Smooth muscle cell (in vitro differentiated cells): Measurements from ENCODE around the gene HMSD. TPM values are rescaled to one million over a fixed set of nuclear protein-coding genes. Genes with fewer than 3 reads are reported as not detected.

Source experiments
- DNase-seq: peaks from one replicate; lab custom pipeline; 2025; ENCODE audit not compliant: unreplicated experiment; lab: John Stamatoyannopoulos, UW
- H2AFZ ChIP-seq: fragments of 200-600 bp; sonication (generic); 2 replicates; pipeline ENCODE4 v1.6.0; 2016; ENCODE audit warnings: antibody characterized with exemption, low read depth, mild to moderate bottlenecking
- H3F3A ChIP-seq: fragments of 200-600 bp; sonication (generic); 2 replicates; pipeline ENCODE4 v1.6.0; 2017; ENCODE audit warnings: antibody characterized with exemption, low read depth
- H3K27ac ChIP-seq: fragments of 200-600 bp; sonication (generic); 2 replicates; pipeline ENCODE4 v1.5.1; 2016; ENCODE audit warnings: low read depth, mild to moderate bottlenecking
- H3K27me3 ChIP-seq: fragments of 200-600 bp; sonication (generic); 2 replicates; pipeline ENCODE4 v1.6.1; 2016; ENCODE audit warnings: low read depth, mild to moderate bottlenecking
- H3K36me3 ChIP-seq: fragments of 200-600 bp; sonication (generic); 2 replicates; pipeline ENCODE4 v1.5.1; 2016; ENCODE audit warnings: low read depth
- H3K4me1 ChIP-seq: fragments of 200-600 bp; sonication (generic); 2 replicates; pipeline ENCODE4 v1.5.1; 2016; ENCODE audit warnings: low read depth
- H3K4me2 ChIP-seq: fragments of 200-600 bp; sonication (generic); 2 replicates; pipeline ENCODE4 v1.6.0; 2016; ENCODE audit warnings: mild to moderate bottlenecking
- H3K4me3 ChIP-seq: fragments of 200-600 bp; sonication (generic); 2 replicates; pipeline ENCODE4 v1.5.1; 2016; ENCODE audit warnings: mild to moderate bottlenecking
- H3K79me2 ChIP-seq: fragments of 200-600 bp; sonication (generic); 2 replicates; pipeline ENCODE4 v1.6.0; 2016; ENCODE audit warnings: low read depth, mild to moderate bottlenecking
- H3K9ac ChIP-seq: fragments of 200-600 bp; sonication (generic); 2 replicates; pipeline ENCODE4 v1.6.0; 2016; ENCODE audit warnings: low read depth
- H3K9me3 ChIP-seq: fragments of 200-600 bp; sonication (generic); replicated peaks from 2 replicates; pipeline ENCODE4 v1.5.1; 2016; ENCODE audit warnings: low read depth
- H4K20me1 ChIP-seq: fragments of 200-600 bp; sonication (generic); 2 replicates; pipeline ENCODE4 v1.6.0; 2016; ENCODE audit warnings: low read depth
- WGBS: methylation state at CpG from one replicate; pipeline ENCODE4 v1.1.7; 2016; ENCODE audit warnings: low lambda C conversion rate; 5-methylcytosine and 5-hydroxymethylcytosine counted together
- polyA plus RNA-seq: library from polyadenylated mRNA; unstranded; fragments of >200 nt; fragmentation: Nextera tagmentation; extraction: Ambion mirVana; gene quantifications from 2 replicates; pipeline ENCODE4 v1.2.1, GENCODE V29; 2016
- total RNA-seq: library from RNA; depleted of rRNA; stranded (reverse); fragments of >200 nt; gene quantifications from 2 replicates; pipeline ENCODE4 v1.2.3, GENCODE V29; 2014
- TF ChIP-seq, protein P1 (sequence below): fragments of 200-600 bp; sonication (generic); IDR thresholded peaks from 2 replicates; pipeline ENCODE4 v1.5.1; 2017; ENCODE audit warnings: borderline replicate concordance, mild to moderate bottlenecking, antibody characterized with exemption; ENCODE audit not compliant: insufficient read depth, poor library complexity, severe bottlenecking

HMSD gene
- total and polyA plus RNA-seq, 2 experiments from 2014 or later = 0.26 TPM; not detected in 1

- H3K4me1 ChIP-seq = no peaks in the 10 kb centered on the region
- H3K9me3 ChIP-seq = no peaks in the 10 kb centered on the region
- TF ChIP-seq, protein P1, sequence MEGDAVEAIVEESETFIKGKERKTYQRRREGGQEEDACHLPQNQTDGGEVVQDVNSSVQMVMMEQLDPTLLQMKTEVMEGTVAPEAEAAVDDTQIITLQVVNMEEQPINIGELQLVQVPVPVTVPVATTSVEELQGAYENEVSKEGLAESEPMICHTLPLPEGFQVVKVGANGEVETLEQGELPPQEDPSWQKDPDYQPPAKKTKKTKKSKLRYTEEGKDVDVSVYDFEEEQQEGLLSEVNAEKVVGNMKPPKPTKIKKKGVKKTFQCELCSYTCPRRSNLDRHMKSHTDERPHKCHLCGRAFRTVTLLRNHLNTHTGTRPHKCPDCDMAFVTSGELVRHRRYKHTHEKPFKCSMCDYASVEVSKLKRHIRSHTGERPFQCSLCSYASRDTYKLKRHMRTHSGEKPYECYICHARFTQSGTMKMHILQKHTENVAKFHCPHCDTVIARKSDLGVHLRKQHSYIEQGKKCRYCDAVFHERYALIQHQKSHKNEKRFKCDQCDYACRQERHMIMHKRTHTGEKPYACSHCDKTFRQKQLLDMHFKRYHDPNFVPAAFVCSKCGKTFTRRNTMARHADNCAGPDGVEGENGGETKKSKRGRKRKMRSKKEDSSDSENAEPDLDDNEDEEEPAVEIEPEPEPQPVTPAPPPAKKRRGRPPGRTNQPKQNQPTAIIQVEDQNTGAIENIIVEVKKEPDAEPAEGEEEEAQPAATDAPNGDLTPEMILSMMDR = peak; percentile 81
- no peak overlapping the region for H3K27ac ChIP-seq
- no peaks in the 10 kb centered on the region for H4K20me1 ChIP-seq
- H3K4me2 ChIP-seq = peak overlapping the region; percentile 78
- DNase-seq = no peak
- H3F3A ChIP-seq = no peaks in the 10 kb centered on the region
- no peaks in the 10 kb centered on the region for H3K27me3 ChIP-seq
- peak overlapping the region; percentile 39 for H3K4me3 ChIP-seq
- no peak overlapping the region for H3K9ac ChIP-seq
- peaks cover 6% of the 10 kb centered on the region for H3K36me3 ChIP-seq
- peaks cover 20% of the 10 kb centered on the region for H3K79me2 ChIP-seq
- peak overlapping the region; percentile 48 for H2AFZ ChIP-seq
- WGBS = 26% methylated on average over 6 of the region's 6 CpGs
Measured at GRCh38 chr18:63979409-63979920, 30.4 kb downstream of the HMSD start.

- H2AFZ ChIP-seq = peak overlapping the region; percentile 48
- 89% methylated on average over 7 of the region's 7 CpGs for WGBS
- peak overlapping the region; percentile 39 for H3K4me3 ChIP-seq
- peaks cover 6% of the 10 kb centered on the region for H3K36me3 ChIP-seq
- no peak overlapping the region for H3K27ac ChIP-seq
- H4K20me1 ChIP-seq = no peaks in the 10 kb centered on the region
- DNase-seq = no peak
- peak overlapping the region; percentile 78 for H3K4me2 ChIP-seq
- TF ChIP-seq, protein P1 = no peak
- no peaks in the 10 kb centered on the region for H3K9me3 ChIP-seq
- no peaks in the 10 kb centered on the region for H3K4me1 ChIP-seq
- no peaks in the 10 kb centered on the region for H3F3A ChIP-seq
- no peaks in the 10 kb centered on the region for H3K27me3 ChIP-seq
- H3K79me2 ChIP-seq = peaks cover 19% of the 10 kb centered on the region
- H3K9ac ChIP-seq = no peak overlapping the region
Measured at GRCh38 chr18:63980027-63980426, 30.9 kb downstream of the HMSD start.

- Histone ChIP-seq H2AFZ (no peak overlapping the region), H4K20me1 (no peaks in the 10 kb centered on the region), H3K79me2 (peaks cover 13% of the 10 kb centered on the region), H3K36me3 (peaks cover 6% of the 10 kb centered on the region), H3K9ac (no peak overlapping the region), H3K27me3 (no peaks in the 10 kb centered on the region), H3F3A (no peaks in the 10 kb centered on the region), H3K4me3 (no peak overlapping the region), H3K9me3 (no peaks in the 10 kb centered on the region), H3K27ac (no peak overlapping the region), H3K4me2 (no peak overlapping the region), H3K4me1 (no peaks in the 10 kb centered on the region)
- WGBS = 91% methylated on average over 6 of the region's 6 CpGs
- TF ChIP-seq, protein P1 = no peak
- no peak for DNase-seq
Measured at GRCh38 chr18:63980896-63981460, 31.9 kb downstream of the HMSD start.

- Histone ChIP-seq H3K79me2 (peaks cover 11% of the 10 kb centered on the region), H3K27me3 (no peaks in the 10 kb centered on the region), H3K4me1 (no peaks in the 10 kb centered on the region), H3F3A (no peaks in the 10 kb centered on the region), H4K20me1 (no peaks in the 10 kb centered on the region), H3K4me3 (no peak overlapping the region), H3K27ac (no peak overlapping the region), H3K9ac (no peak overlapping the region), H3K36me3 (peaks cover 6% of the 10 kb centered on the region), H3K4me2 (no peak overlapping the region), H3K9me3 (no peaks in the 10 kb centered on the region), H2AFZ (no peak overlapping the region)
- no peak for DNase-seq
- 68% methylated on average over 2 of the region's 2 CpGs for WGBS
- TF ChIP-seq, protein P1 = no peak
Measured at GRCh38 chr18:63981719-63982118, 32.6 kb downstream of the HMSD start.
